K562 (cell line): ENCODE results near the gene TUBB2A. TPM values are rescaled to one million over a fixed set of nuclear protein-coding genes. Genes with fewer than 3 reads are reported as not detected.
A peak's percentile ranks its signal among the peaks of the same experiment; 100 is the strongest.

Experiments
- ATAC-seq: fragments of 200-7000 bp; cut with Tn5 transposase; 3 replicates; pipeline ENCODE4 v1.9.1; 2020; ENCODE audit warnings: moderate library complexity
- BruUV-seq: library from RNA; stranded (reverse); fragments of 400-500 nt; replicated peaks from 2 replicates; lab custom pipeline; 2021; lab: Mats Ljungman, UMichigan
- CTCF ChIA-PET: fragments of 300-600 bp; formaldehyde crosslinking; extraction: SDS; loops from one replicate; lab custom pipeline; 2021; ENCODE audit warnings: low intra/inter-chr PET ratio; lab: Yijun Ruan, JAX
- POLR2A ChIA-PET: fragments of 300-600, 350-650 bp; sonication (Branson Sonifier 250); formaldehyde crosslinking; extraction: SDS; loops from one replicate; lab custom pipeline; 2021; ENCODE audit warnings: antibody characterized with exemption, inconsistent platforms; lab: Yijun Ruan, JAX
- DNase-seq, 4 experiments: peaks; one replicate each; pipeline versions ENCODE4 v3.0.0 to v3.0.0-alpha.2; 2011 to 2018; ENCODE audit warnings: low spot score in 3 of 4, mixed read lengths in 3 of 4; ENCODE audit errors: extremely low read depth in 1 of 4
- FAIRE-seq: peaks from 2 replicates; lab custom pipeline; 2011; peaks lifted over from hg19 to GRCh38; lab: Jason Lieb, UNC
- H2AFZ ChIP-seq: 2 replicates; pipeline ENCODE4 v1.6.0; 2011; ENCODE audit warnings: low read depth, low read length, control low read depth, inconsistent platforms
- H3K27ac ChIP-seq: fragments of 200-600 bp; 3 replicates; pipeline ENCODE4 v1.8.0; 2011; ENCODE audit warnings: low read depth, mild to moderate bottlenecking, control low read depth, inconsistent platforms, low read length, moderate library complexity, mixed read lengths; ENCODE audit errors: extremely low read depth
- H3K27me3 ChIP-seq, 2 experiments: fragments of 300-600 bp in 1 of 2; 2 replicates in 1 of 2; 3 replicates in 1 of 2; pipeline versions ENCODE4 v1.6.0 to v1.8.0; 2011; ENCODE audit warnings: inconsistent platforms in 2 of 2, low read length in 2 of 2, mild to moderate bottlenecking in 1 of 2, mixed read lengths in 1 of 2, moderate library complexity in 1 of 2; ENCODE audit not compliant: control insufficient read depth in 2 of 2, insufficient read depth in 2 of 2
- H3K36me3 ChIP-seq: fragments of 300-600 bp; 3 replicates; pipeline ENCODE4 v1.8.0; 2011; ENCODE audit warnings: mild to moderate bottlenecking, low read length, inconsistent platforms; ENCODE audit not compliant: control insufficient read depth, insufficient read depth
- H3K4me1 ChIP-seq, 2 experiments: fragments of 200-600 bp in 1 of 2; replicated peaks in 1 of 2; 2 replicates in 1 of 2; 3 replicates in 1 of 2; pipeline versions ENCODE4 v1.5.1 to v1.8.0; 2011; ENCODE audit warnings: inconsistent platforms in 2 of 2, low read length in 2 of 2, mild to moderate bottlenecking in 1 of 2, mixed read lengths in 1 of 2, moderate library complexity in 1 of 2; ENCODE audit not compliant: control insufficient read depth in 2 of 2, insufficient read depth in 2 of 2
- H3K4me2 ChIP-seq: 2 replicates; pipeline ENCODE4 v1.6.1; 2011; ENCODE audit warnings: low read length, control low read depth, inconsistent platforms, mixed read lengths; ENCODE audit not compliant: insufficient read depth
- H3K4me3 ChIP-seq: fragments of 200-600 bp; sonication (generic), shearing (Covaris generic); 2 replicates; pipeline ENCODE4 v1.5.1; 2016; ENCODE audit warnings: control low read depth, inconsistent platforms
- H3K79me2 ChIP-seq: fragments of 200-600 bp; 3 replicates; pipeline ENCODE4 v1.8.0; 2011; ENCODE audit warnings: low read length, inconsistent platforms; ENCODE audit not compliant: control insufficient read depth, insufficient read depth
- H3K9ac ChIP-seq, 2 experiments: 2 replicates each; pipeline versions ENCODE4 v1.6.0 to v1.6.1; 2011; ENCODE audit warnings: low read depth in 2 of 2, low read length in 2 of 2, control low read depth in 1 of 2, inconsistent platforms in 1 of 2, mild to moderate bottlenecking in 1 of 2, mixed read lengths in 1 of 2; ENCODE audit not compliant: insufficient read depth in 1 of 2
- H3K9me1 ChIP-seq: one replicate; pipeline ENCODE4 v1.6.0; 2011; ENCODE audit warnings: inconsistent platforms, mild to moderate bottlenecking, low read length, moderate library complexity; ENCODE audit not compliant: control insufficient read depth, insufficient read depth
- H3K9me3 ChIP-seq: replicated peaks from 2 replicates; pipeline ENCODE4 v1.5.1; 2011; ENCODE audit warnings: low read depth, low read length, inconsistent platforms; ENCODE audit not compliant: control insufficient read depth, insufficient read depth
- H4K20me1 ChIP-seq: replicated peaks from 2 replicates; pipeline ENCODE4 v1.6.1; 2011; ENCODE audit warnings: low read length, inconsistent platforms, mixed read lengths; ENCODE audit not compliant: control insufficient read depth, insufficient read depth
- BRD4 ChIP-seq: fragments of 200-600 bp; sonication (generic); IDR thresholded peaks from 2 replicates; pipeline ENCODE4 v1.6.1; 2017; ENCODE audit warnings: inconsistent platforms
- CLOCK ChIP-seq: fragments of 250-450 bp; sonication (Bioruptor Pico); IDR thresholded peaks from 2 replicates; pipeline ENCODE4 v1.4.0; 2020; ENCODE audit warnings: mild to moderate bottlenecking, moderate library complexity, borderline replicate concordance
- E2F6 ChIP-seq, 2 experiments: IDR thresholded peaks; 2 replicates each; pipeline ENCODE4 v1.6.1; 2011; ENCODE audit warnings: borderline replicate concordance in 1 of 2, control low read depth in 1 of 2, low read depth in 1 of 2, low read length in 1 of 2, mild to moderate bottlenecking in 1 of 2, mixed read lengths in 1 of 2, moderate library complexity in 1 of 2; ENCODE audit not compliant: insufficient read depth in 1 of 2, insufficient read length in 1 of 2, poor library complexity in 1 of 2, severe bottlenecking in 1 of 2; ENCODE audit errors: extremely low read depth in 1 of 2
- NFIC ChIP-seq: fragments of 450-650 bp; IDR thresholded peaks from 2 replicates; pipeline ENCODE4 v1.6.1; 2017; ENCODE audit warnings: mild to moderate bottlenecking, inconsistent platforms
- SP2 ChIP-seq: IDR thresholded peaks from 2 replicates; pipeline ENCODE4 v1.6.1; 2011; ENCODE audit warnings: mild to moderate bottlenecking, low read depth, low read length, moderate library complexity; ENCODE audit not compliant: poor library complexity, severe bottlenecking; ENCODE audit errors: extremely low read depth
- ZBTB9 ChIP-seq: fragments of 450-650 bp; formaldehyde crosslinking; IDR thresholded peaks from 2 replicates; pipeline ENCODE4 v1.4.0; 2020; ENCODE audit warnings: mild to moderate bottlenecking, moderate library complexity
- ZEB2 ChIP-seq: fragments of 450-650 bp; IDR thresholded peaks from 2 replicates; pipeline ENCODE4 v1.6.1; 2016
- ZFP30 ChIP-seq: fragments of 250-450 bp; sonication (Bioruptor Pico); IDR thresholded peaks from 2 replicates; pipeline ENCODE4 v1.8.0; 2022; ENCODE audit warnings: moderate library complexity, mild to moderate bottlenecking, inconsistent platforms, borderline replicate concordance
- ZSCAN29 ChIP-seq: fragments of 450-650 bp; IDR thresholded peaks from 2 replicates; pipeline ENCODE4 v1.6.1; 2017
- ZZZ3 ChIP-seq: fragments of 450-650 bp; IDR thresholded peaks from 2 replicates; pipeline ENCODE4 v1.6.1; 2016; ENCODE audit warnings: antibody characterized with exemption, mild to moderate bottlenecking, moderate library complexity
- whole genome bisulfite sequencing: fragments of 100-300 bp; shearing (Covaris generic); methylation state at CpG from one replicate; pipeline ENCODE4 v1.1.6; 2016; ENCODE audit warnings: low coverage, mixed read lengths; ENCODE audit not compliant: insufficient coverage; ENCODE audit errors: missing lambda C conversion rate; 5-methylcytosine and 5-hydroxymethylcytosine counted together
- in situ Hi-C: fragments of 300-500 bp; cut with MboI; formaldehyde crosslinking; loops from 4 replicates; pipeline ENCODE4 v1.15.0; 2018; ENCODE audit warnings: inconsistent platforms, mixed read lengths
- intact Hi-C: fragments of 100-400 bp; cut with micrococcal nuclease; formaldehyde crosslinking; loops from 2 replicates; pipeline ENCODE4 v1.14.2; 2022
- polyA plus RNA-seq, 8 experiments: library from polyadenylated mRNA; depleted of rRNA in 4 of 8; stranded (reverse) in 5 of 8; unstranded in 3 of 8; fragments of >200 nt; fragmentation: Nextera tagmentation in 2 of 8; fragmentation: Illumina TruSeq in 1 of 8; extraction: Ambion mirVana in 2 of 8; extraction: Trizol in 1 of 8; gene quantifications; 2 replicates each; pipeline versions ENCODE4 v1.2.1 to v1.2.3, GENCODE V29; 2011 to 2014; ENCODE audit warnings: inconsistent platforms in 1 of 8, missing spikeins in 1 of 8
- total RNA-seq, 7 experiments: library from RNA; depleted of rRNA in 6 of 7; stranded (reverse); fragments of >200 nt in 6 of 7; fragmentation: Illumina TruSeq in 2 of 7; extraction: Trizol in 2 of 7; gene quantifications; 2 replicates each; pipeline versions ENCODE4 v1.2.1 to v1.2.3, GENCODE V29; 2011 to 2021; ENCODE audit warnings: low replicate concordance in 1 of 7

Gene TUBB2A
- total and polyA plus RNA-seq, 9 of the 15 experiments (the other 6 are each of a cell fraction or from before 2014, with no cell fraction given) = 3.6 to 92.1 (median 45.6) TPM

- H2AFZ ChIP-seq = peak overlapping the region; percentile 1; the same call in 1 of the 2 replicates
- H3K27me3 ChIP-seq = no peaks in the 10 kb centered on the region
- peak in 1 of 2 experiments; percentile 61 for TF ChIP-seq E2F6 (IDR thresholded peaks at IDR 0.05; ENCODE audit: borderline replicate concordance in 1 of 2, extremely low read depth in 1 of 2, insufficient read depth in 1 of 2, insufficient read length in 1 of 2, low read depth in 1 of 2, low read length in 1 of 2, poor library complexity in 1 of 2, severe bottlenecking in 1 of 2)
- TF ChIP-seq ZFP30 (CRISPR knock-in tag) = no peak
- peaks cover 3 to 4% of the 10 kb centered on the region in 2 experiments; a peak in 3 of 5 replicates for H3K4me1 ChIP-seq
- H3K79me2 ChIP-seq = no peaks in the 10 kb centered on the region
- no peak overlapping the region for H3K4me3 ChIP-seq
- H3K27ac ChIP-seq = no peak overlapping the region
- ChIA-PET POLR2A (interaction anchor here (0.6 to 1.1 kb wide), 6 partner anchors 12 to 106 kb away, joined by 3 to 4 read pairs (median 3); no protein-coding TSS in a partner anchor), CTCF (no interaction called here)
- FAIRE-seq (no peak), ATAC-seq (peak; percentile 50; the same call in 1 of the 3 replicates), DNase-seq (no peak)
- no peaks in the 10 kb centered on the region for H4K20me1 ChIP-seq
- no peak overlapping the region for H3K4me2 ChIP-seq
- intact Hi-C loops = no loop called here
- in situ Hi-C loops = no loop called here
- BruUV-seq = no TSS peak
- H3K36me3 ChIP-seq = no peaks in the 10 kb centered on the region
- H3K9me3 ChIP-seq = peaks cover 5% of the 10 kb centered on the region; the same call in 1 of the 2 replicates
- no peaks in the 10 kb centered on the region for H3K9me1 ChIP-seq
- H3K9ac ChIP-seq = no peak overlapping the region; a peak in 1 of 4 replicates
- whole genome bisulfite sequencing = 42% methylated on average over 7 of the region's 7 CpGs
Measured at GRCh38 chr6:3188262-3188661, 30.9 kb upstream of the TUBB2A start.

- no peaks in the 10 kb centered on the region for H3K36me3 ChIP-seq
- 65% methylated on average over 3 of the region's 3 CpGs for WGBS
- intact Hi-C loops (no loop called here), in situ Hi-C loops (no loop called here)
- no peak for DNase-seq
- no peak overlapping the region for H3K4me3 ChIP-seq
- H3K4me1 ChIP-seq = peaks cover 3% of the 10 kb centered on the region in 2 experiments; a peak in 2 of 5 replicates
- no TSS peak for BruUV-seq
- no peaks in the 10 kb centered on the region for H3K27me3 ChIP-seq
- H3K9ac ChIP-seq = no peak overlapping the region
- ChIA-PET POLR2A (interaction anchor here (0.5 to 1.4 kb wide), 5 partner anchors 8 to 551 kb away, joined by 3 to 5 read pairs (median 3); no protein-coding TSS in a partner anchor), CTCF (no interaction called here)
- no peaks in the 10 kb centered on the region for H3K79me2 ChIP-seq
- H4K20me1 ChIP-seq = no peaks in the 10 kb centered on the region
- ATAC-seq = no peak
- no peaks in the 10 kb centered on the region for H3K9me1 ChIP-seq
- TF ChIP-seq BRD4 = no peak
- no peak for TF ChIP-seq ZSCAN29
- no peak for TF ChIP-seq ZEB2
- TF ChIP-seq ZBTB9 = no peak
- TF ChIP-seq CLOCK (CRISPR knock-in tag) = no peak
- no peak for TF ChIP-seq SP2
- no peak for TF ChIP-seq NFIC
- no peak for TF ChIP-seq ZZZ3
- H3K9me3 ChIP-seq = peaks cover 5% of the 10 kb centered on the region; the same call in 1 of the 2 replicates
- FAIRE-seq = no peak
- H2AFZ ChIP-seq = no peak overlapping the region
- no peak overlapping the region for H3K27ac ChIP-seq
- H3K4me2 ChIP-seq = no peak overlapping the region
Measured at GRCh38 chr6:3186974-3187382, 29.6 kb upstream of the TUBB2A start.
